GM18526 (cell line): Measurements from ENCODE around the gene PSMC3.

Experiments used
- POLR2A ChIP-seq: IDR thresholded peaks from 3 replicates; pipeline ENCODE4 v1.6.1; 2011; ENCODE audit not compliant: insufficient read length; ENCODE audit errors: extremely low read depth

The PSMC3 gene

DNA sequence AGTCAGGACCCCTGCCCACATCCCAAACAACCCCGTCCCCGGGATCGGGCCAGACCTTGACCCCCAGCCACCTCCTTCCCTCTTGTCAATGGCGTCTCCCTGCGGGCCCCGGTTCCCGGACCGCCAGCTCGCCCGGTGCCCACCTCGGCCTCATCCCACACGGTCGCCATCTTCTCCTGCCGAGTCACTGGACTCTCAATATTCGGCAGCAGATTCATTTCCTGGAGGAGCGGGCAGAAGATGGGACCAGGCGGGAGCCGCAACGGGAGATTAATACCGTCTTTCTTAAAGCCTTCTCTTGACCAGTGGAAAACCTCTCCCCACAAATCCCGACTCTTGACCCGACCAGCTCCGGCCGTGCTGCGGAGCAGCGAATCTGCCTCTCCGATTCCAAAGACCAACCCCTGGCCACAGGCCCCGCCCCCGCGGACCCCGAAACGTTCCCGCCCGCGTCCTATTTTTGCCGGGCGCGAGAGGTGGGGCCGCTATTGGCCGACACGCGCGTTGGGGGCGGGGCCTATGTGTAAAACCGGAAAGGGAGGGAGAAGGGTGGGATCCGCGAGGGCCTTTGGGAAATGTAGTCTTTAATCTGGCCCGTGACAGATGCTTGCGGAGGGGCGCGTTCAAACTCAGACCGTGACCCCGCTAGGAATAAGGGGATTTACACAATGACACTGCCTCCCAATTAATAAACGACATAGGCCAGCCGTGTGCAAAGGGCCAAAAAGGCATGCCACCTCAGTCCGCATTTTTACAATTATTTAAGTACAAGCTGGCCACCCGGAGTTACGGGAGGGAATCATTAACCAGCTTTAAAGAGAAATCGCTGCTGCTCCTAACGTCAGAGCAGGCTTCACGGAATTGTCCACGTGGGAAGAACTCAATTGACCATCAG, at the start of gene PSMC3:
Gene PSMC3 (minus strand): TSS at position 378 of the 895 bp plus-strand sequence. CDS start 160 bp downstream, at position 218.
- peak; percentile 81 for TF ChIP-seq POLR2A

DNA sequence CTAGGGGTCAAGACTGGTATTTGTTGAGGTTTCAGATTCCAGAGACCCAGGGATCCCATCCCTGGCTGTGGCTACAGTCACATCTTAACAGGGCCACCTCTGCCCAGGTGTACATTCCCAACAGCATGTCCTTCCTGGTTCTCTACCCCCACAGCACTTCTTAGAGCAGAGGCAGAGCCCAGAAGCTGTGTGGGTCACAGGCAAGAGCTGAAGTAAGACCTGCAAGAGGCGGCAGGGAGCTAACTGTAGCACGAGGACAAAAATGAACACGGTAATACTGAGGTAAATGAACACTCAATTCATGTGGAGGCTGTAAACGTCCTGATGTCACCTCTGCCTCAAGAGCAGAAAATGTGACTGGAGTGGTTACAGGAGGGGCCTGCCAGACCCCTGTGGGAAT, 44.4 kb upstream of the PSMC3 start:
- TF ChIP-seq POLR2A = no peak

DNA sequence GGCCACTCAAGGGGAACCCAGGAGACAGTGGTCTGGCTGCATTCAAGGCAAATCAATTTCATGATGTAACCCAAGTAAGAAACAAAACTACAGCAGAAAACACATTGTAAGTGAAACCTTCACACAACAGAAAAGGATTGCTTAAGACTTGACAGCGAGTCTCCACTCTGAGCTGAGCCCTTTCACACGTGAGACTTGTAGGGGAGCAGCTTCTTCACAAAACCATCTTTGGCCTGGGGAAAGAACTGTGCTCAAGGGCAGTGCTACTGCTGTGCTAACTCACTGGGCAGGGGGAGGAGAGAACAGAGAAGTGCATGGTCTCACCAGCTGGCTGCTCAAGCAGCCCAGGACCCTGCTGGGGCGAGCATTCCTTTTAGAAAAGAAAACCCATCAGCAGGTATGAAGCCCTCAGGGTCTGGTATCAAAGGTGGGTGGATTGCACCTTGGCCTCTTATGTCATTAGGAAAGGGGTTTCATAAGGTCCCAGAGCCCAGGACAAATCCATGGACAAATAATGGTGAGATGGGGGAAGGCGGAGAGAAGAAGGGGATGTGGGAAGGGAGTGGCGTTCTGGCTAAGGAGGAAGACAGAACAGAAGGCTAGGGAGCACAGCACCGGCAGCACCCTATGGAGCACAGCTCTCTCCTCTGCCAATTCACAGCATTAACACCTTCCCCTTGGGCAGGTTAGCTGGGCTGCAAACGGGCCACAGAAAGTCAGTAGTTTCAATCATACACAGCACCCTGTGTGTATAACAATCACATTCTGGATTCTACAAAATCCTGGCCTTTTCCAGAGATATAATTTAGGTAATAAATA, 43.3 kb upstream of the PSMC3 start:
- no peak for TF ChIP-seq POLR2A

DNA sequence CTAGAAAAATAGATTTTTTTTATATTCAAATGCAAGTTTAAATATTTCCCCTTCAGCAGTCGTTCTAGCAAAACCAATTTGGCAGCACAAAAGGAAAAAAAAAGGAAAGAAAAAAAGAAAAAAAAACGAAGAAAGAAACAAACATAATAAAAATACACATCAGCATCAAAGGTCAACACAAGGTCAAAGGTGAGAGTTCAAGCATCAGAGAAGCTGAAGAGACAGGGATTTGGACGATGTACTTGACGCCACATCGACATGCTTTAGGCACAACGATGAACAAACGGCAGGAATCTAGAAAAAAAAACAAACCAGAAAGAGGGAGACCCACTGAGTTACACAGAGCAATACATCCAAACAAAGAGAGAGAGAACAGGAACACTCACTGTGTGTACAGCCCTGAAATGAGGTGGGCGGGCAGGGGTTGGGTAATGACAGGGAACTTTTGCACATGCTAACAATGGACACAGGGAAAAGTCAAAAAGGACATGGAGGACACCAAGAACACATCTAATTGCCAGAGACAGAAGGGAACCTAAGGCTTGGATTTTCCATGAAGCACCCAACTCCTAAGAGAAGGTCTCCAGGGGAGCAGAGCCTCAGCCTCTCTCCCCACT, 42.5 kb upstream of the PSMC3 start:
- TF ChIP-seq POLR2A = no peak

DNA sequence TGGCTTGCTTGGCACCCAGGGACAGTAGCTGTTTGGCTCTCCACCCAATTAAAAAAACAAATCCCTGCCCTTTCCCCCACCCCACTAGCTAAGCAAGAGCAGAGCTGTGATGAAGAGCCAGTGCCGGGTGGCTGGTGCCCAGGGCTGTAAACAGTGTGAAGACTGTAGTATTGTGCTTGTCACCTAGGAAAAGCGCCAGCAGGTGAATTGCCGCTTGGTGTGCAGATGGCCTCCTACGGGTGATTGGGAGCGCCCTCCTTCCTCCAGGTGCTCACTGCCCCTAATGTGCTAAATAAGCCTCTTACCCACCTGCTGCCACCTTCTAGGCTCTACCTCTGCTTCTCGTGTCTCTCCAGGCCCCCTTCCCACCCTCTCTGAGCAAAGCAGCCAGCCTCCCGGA, 41.1 kb upstream of the PSMC3 start:
- TF ChIP-seq POLR2A = no peak

DNA sequence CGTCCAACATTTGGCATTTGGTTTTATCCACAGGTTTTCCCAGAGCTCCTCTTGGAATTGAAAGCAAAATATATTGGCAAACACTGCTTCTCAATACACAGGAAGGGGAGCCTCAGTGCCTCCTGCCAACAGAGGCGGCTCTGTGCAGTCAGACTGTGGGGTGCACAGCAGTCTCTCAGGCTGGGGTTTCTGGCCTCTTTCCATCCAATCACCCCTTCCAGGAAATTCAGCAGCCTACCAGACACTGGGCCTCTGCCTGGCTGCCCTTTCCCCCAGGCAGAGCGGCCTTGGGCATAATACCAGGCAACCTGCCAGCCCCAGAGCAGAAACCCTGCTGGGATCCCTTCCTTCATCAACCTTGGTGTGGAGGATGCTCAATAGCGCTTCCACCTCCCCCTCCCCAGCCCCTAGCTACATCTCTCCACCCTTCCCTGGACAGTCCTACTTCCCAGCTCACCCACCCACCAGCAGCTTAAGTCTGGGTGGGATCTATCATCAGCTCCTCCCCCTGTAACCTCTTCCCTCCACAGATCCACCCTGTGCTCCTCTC, 40.5 kb upstream of the PSMC3 start:
- TF ChIP-seq POLR2A = no peak

DNA sequence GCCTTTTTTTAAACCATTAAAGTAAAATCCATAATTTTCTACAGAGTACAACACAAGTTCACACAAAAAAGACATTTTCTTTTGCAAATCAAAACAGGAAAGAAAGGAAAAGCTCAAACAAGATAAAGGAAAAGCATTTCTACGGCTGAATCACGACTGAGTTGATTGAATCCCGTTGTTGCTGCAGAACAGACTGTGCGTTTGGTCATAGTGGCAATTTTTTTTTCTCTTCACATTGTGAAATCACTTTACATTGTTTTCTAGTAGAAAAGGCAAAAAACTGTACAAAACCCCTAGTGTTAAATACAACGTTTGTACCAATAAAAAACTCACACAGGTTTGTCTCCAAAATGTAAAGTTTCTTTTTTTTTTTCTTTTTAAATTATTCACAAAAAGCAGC, 40.0 kb upstream of the PSMC3 start:
- no peak for TF ChIP-seq POLR2A

DNA sequence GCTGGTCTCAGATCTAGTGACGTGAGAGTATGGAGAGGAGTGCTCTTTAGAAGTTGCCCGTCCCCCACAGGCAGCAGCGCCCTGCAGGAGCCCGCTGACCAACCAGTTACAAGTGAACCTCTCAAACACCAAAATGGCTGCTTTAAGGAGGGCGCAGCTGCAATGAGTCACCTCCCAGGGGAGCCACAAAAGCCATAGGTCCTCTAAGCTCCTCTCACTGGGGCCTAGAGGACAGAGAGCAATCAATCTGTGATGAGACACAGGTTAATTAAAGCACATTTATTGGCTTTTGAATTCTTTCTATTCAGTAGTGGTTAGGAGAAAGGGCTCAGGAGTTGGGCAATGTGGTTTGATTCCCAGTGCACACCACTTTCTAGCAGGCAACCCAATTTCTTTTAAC, 38.2 kb upstream of the PSMC3 start:
- no peak for TF ChIP-seq POLR2A

DNA sequence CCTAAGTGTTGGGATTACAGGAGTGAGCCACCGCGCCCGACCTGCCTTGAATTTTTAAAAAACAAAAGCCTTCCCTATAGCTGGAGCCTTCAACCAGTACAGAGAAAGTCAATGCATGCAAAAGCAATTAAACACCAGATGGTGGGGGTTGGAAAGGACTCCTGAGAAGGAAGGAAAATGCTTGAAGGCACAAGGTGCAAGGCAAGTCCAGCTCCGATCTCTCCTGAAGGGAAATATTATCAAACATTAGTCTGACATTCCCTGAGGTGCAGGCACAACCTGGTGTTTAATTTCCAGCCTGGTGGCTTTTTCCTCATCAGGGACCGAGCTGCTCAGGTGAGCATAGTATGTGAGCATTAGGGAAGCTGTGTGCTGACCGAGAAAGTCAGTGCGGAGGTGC, 35.6 kb upstream of the PSMC3 start:
- TF ChIP-seq POLR2A = no peak

DNA sequence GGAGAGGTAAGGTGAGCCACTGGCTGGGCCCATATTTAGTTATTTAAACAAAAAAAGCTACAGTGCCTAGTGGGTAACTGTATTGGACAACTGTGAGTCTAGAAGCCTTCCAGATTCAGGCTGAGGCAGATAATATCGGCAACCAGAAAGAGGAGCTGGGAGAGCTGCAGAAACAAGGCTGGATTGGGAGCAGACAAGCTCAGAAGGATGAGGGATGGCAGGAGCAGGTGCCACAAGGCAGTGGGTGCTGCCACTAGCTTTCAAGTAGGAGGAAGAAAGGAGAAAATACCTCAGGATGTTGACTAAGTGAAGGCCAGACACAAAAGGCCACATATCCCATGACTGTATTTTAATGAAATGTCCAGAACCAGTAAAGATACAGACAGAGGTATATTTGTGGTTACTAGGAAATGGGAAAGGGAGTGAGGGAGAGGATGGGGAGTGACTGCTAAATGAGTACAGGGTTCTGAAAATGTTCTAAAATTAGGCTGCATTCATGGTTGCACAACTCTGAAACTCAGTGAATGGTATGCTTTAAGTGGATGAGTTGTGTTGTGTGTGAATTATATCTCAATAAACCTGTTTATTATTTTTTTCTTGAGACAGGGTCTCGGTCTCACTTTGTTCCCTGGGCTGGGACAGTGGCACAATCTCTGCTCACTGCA, 34.5 kb upstream of the PSMC3 start:
- TF ChIP-seq POLR2A = no peak

DNA sequence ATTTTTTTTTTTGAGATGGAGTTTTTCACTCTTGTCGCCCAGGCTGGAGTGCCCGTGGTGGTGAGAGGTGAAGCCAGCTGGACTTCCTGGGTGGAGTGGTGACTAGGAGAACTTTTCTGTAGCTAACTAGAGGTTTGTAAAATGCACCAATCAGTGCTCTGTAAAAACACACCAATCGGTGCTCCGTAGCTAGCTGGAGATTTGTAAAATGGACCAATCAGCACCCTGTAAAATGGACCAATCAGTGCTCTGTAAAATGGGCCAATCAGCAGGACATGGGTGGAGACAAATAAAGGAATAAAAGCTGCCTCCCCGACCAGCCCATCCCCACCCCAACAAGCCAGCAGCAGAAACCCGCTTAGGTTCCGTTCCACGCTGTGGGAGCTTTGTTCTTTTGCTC, 27.1 kb upstream of the PSMC3 start:
- no peak for TF ChIP-seq POLR2A

DNA sequence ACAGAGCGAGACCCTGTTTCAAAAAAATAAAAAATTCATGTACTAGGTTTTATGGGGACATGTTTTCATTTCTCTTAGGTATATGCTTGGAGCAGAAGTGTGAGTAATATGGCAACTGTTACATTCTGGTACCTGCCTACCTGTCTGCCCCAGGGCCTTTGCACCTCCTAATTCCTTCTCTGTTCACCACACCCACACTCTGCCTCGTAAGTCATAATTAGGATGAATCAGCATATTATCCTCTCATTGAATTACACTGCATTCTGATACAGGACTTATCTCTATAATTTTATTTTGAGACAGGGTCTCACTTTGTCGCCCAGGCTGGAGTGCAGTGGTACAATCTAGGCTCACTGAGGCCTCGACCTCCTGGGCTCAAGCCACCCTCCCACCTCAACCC, 25.8 kb upstream of the PSMC3 start:
- no peak for TF ChIP-seq POLR2A

DNA sequence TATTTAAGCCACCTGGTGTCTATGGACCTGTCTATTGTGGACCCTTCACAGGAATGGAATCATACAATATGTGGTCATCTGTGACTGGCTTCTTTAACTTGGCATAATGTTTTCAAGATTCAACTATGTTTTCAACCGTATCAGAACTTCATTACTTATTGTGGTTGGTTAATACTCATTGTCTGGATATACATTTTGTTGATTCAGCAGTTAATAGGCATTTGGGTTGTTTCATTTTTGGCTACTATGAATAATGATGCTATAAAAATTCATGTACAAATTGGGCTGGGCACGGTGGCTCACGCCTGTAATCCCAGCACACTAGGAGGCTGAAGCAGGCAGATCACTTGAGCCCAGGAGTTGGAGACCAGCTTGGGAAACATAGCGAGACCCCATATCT, 25.2 kb upstream of the PSMC3 start:
- TF ChIP-seq POLR2A = no peak

DNA sequence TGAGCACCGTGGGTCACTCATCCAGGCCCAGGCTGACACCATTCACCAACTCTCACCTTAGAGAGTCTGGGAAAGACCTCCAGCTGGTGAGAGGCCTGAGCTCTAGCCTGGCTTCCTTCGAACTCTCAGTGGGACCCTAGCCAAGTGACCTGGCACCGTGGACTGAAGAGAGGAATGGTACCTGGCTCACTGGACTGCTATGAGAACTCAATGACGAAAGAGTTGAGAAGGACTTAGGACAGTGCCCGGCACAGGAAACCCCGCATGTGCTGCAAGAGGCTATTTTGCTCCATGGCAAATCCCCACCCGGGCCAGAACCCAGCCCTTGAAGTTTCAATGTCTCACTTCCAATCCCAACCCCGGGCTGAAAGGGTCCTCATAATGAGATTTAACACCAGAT, 23.3 kb upstream of the PSMC3 start:
- no peak for TF ChIP-seq POLR2A

DNA sequence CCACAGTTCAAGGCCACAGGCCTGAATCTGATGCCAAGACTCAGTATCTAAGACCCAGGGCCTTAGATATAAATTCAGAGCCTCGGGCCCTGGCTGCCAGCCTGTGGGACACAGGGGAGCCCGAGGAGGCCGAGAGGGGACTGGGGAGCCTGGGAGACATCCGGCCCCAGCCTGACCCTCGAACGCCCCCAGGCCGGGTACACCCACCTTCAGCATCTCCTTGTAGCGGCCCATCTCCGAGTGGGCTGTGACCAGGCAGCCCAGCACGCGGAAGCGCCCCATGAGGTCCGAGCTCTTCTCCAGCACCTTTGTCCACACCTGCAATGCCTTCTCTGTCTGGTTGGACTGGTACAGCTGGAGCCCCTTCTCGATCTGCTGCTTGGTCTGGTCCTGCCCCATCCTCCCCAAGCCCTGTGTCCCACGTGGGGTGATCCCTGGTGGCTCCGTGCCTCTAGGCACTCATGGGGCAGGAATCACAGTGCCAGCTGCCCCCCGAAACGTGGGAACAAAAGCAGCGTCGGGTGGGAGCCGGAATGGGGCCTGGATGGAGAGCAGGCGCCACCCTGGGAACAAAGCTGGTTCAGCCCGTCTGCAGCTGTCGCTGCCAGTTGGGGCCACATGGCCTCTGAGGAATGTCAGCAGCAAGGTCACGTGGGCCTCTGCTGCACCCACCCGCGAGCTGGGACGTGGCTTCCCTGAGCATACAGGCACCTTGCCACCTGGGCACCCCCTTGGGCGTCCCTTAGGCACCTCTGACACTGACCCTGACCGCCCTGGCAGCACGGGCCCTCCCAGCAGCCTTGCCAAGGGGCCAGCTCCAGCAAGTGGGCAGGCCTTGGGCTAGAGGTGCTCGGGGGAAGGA, 22.6 kb upstream of the PSMC3 start, which contains the start of gene RAPSN:
Gene RAPSN (minus strand): TSS at position 571 of the 862 bp plus-strand sequence. CDS start 172 bp downstream, at position 399.
- TF ChIP-seq POLR2A = no peak
